Suppressor macrophage treated with lipopolysaccharide for 1 hour (primary cell): ENCODE data around the gene NEDD4L.

ENCODE experiments used
- DNase-seq, 3 donors: peaks; one replicate each; pipeline ENCODE4 v3.0.0-alpha.2; 2020 to 2022

The NEDD4L gene

DNA sequence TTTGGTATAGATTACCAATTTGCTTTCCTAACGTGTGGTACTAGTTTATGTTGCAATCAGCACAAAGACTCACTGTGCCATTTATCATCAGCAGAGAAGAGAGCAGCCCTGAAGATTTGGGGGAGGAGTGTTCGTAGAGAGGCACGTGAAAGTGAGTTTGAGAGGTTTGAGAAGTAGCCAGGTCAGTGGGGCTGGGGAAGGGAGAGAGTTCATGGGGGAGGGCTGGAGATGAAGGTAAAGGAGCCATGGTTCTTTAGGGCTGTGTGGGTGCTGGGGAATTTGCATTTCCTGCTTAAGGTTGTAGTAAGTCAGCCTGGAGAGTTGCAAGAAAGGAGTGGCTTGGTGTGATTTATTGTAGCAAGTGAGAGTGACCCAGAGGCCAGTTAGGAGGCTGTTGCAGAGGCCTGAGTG is 172.1 kb downstream of the NEDD4L start:
- DNase-seq: peak in 1 of 3 donors; percentile 20

DNA sequence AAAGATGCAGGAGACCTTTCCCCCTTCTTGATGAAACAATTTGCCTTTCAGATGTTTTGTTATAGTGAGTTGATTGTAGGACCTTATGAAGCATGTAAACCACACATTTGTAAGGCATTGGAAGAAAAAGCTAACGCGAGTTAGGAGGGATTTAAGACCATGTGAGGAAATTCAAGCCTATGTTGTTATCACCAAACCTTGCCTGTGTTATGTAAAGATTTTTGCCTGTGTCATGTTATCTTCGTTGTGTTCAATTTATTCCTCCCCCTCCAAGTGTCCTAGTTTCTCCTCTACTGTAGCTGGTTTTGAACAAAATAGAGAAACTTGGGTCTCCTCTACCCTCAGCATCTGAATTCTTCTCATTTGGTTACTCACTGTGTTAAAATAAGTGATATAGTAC is 173.0 kb downstream of the NEDD4L start:
- DNase-seq: no peak

DNA sequence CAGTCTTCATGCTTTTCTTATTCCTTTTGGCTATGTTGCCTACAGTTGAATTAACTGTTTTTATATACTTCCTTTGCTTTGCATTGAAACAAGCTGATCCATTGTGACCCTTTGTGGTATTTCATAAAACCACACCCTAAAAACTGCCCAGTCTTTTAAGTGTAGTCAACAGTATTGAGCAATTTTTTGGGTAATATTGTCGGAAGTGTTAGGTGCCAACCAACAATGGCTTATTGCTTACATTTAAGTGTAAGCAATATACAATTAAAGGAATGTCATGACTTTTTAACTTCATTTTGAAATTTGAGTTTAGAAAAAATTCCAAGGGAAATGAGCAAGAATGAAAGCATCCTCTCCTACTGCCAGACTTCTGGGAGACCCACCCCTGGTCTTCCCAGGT is 174.1 kb downstream of the NEDD4L start:
- peak in 2 of 3 donors; percentile 60 to 68 for DNase-seq

DNA sequence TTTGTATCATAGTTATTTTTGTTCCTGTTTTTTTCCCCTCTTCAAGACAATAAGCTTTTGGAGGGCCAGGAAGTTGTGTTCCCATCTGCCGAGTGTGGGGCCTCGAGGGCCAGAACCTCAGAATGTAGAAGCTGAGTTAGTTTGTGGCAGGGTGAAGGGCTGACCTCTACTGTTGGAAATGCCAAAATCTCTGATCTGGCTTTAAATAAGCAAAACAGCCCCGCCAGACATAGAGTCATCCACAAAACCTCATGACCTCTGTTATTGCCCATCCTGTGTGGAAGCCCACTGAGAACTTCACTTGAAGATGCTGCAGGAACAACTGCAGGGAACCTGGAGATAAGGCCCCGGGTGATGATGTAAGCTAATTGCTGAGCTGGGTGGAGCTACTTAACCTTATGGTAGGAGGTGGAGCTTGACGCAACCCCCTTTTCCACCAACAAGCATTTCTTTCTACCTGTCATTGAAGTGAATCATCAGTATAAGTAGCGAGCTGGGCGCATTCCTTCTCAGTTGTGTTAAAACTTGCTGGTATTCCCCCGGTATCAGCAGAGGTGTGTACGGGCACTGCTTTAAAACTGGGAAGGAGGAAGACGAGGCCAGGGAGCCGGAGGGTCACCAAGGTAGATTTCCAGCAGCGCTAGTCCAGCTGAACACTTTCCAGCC is 177.2 kb downstream of the NEDD4L start:
- DNase-seq: no peak

DNA sequence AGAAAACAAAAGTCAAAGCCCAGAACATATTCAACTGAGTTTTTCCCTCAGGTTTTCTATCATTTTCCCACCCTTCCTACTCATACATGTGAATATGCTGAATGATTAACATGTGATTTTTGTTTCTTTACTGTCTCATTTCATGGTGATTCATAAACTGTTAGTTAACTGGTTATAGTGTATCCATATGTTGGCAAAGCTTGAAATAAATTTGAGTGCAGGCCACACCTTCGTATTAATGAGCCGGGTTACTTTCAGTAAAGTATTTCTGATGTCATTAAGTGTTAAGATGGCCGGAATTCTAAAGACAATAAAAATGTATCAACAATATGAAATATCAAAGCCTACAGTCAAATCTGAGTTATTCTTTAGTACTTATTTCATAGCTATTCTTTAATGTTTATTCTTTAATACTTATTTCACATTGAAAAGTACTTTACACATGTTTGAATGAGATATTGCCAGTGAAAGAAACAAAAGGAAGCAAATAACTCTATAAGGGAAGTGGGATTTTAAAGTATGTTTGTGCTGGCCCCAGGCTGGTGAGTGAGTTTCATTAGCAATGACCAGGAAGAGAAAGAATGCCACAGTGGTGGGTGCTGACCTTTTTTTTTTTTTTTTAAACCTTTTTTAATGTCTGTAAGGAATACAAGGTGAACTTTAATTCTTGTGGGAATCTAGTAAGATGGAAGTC is 178.6 kb downstream of the NEDD4L start:
- peak; percentile 36 to 79 (median 72) for DNase-seq

DNA sequence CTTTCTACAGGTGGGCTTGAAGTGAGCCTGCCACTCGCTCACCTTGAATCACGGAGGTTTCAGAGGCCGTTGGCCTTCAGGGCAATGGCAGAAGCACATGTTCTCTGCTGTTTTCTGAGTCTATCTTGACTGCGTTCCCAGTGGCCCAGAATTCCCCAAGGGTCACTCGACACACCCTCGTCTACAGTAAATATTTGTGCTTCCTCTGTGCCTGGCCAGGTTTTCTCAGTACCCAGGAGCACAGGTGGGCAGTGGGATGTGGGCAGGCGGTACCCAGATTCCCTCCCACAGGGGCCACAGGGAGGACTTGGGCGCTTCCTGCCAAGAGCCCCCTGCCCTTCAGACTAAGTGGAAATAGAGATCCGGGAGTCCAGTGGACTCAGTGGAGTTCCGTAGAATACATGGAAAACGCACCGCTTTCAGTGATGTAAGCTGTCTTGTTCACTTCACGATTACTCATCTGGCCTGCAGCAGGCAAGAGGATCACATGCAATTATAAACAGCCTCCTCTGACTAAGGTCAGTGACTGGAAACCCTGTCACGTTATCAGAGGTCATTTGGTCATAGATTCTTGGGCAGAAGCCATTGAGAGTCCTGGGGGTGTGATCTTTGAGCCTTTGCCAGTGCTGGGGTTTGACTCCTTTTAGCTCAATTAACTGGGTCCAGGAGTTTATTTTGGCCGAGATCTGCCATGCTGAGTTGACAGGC is 179.8 kb downstream of the NEDD4L start:
- DNase-seq: peak; percentile 83 to 95 (median 91)

DNA sequence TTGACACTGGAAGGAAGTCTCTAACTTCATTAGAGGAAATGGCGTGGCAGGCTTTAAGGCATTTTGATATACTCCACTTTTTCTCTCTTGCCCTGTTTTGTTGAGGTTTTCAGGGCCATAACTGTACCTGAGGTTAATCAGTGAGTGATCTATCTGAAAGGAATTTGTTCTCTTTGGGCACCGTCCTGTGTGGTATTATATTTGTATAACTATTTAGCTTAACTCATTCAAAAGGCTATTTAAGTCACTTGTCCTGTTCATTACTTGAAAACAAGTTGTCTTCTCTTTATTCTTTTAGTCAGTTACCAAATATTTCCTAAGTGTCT is 180.4 kb downstream of the NEDD4L start:
- DNase-seq: no peak

DNA sequence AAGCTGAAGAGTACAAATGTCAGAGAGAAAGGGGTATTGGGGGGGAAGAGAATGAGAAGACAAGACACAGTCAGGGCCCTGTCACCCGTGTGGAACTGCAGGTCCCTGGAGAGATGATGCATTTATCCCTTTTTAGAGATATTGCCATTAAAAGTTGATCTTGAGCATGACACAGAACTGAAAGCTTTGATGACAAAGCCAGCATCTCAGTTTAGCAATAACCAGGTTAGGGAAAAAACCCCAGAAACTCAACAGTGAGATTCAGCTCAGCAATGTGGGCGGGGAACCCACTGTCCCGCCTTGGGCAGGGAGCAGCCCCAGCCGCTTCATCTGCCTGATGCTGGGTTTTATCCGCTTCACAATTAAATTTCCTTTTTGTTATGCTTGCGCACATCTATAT is 181.1 kb downstream of the NEDD4L start:
- DNase-seq: peak; percentile 81 to 92 (median 85)

DNA sequence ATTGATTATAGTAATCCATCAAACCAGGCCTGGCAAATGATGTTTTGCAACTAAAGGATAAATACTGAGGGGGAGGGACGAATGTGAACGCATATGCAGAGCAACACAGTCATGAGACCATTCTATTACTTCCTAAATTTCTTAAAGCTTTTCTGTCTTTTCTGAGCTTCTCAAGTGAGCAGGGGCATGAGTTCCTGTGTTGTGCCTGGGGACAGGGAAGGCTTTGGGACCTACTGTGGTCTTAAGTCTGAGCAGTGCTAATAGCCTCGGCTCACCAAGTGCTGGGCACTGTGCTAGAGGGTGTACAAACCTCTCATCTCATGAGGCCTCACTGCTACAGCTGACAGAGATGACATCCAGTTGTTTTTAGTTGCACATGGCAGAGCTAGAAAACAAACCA is 182.4 kb downstream of the NEDD4L start:
- DNase-seq: peak; percentile 45 to 72 (median 67)

DNA sequence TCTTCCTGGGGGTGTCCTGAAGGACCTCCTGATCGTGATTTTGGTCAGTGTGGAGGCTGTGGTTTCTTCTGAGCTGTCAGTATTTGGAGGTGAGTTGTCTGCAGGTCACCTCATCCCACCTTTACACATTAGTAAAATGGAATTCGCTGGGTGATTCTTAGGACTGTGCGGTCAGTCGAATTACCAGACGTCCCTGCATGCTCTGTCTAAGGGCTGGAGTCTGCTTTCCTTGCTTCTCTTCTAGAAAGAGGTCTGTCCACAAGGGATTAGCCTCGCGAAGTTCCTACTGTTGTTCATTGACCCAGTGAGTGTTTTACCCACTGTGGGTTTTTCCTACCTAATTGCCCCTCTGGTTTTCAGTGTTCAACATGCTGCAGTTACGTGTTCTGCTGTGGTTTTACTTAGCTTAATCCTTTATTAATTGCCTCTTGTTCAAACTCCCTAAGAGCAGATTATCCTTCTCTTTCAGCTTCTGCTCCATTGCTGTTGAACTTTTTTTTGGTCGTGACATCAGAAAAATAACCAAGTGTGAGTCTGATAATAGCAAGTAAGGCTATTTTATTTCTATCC is 183.4 kb downstream of the NEDD4L start:
- DNase-seq: no peak

DNA sequence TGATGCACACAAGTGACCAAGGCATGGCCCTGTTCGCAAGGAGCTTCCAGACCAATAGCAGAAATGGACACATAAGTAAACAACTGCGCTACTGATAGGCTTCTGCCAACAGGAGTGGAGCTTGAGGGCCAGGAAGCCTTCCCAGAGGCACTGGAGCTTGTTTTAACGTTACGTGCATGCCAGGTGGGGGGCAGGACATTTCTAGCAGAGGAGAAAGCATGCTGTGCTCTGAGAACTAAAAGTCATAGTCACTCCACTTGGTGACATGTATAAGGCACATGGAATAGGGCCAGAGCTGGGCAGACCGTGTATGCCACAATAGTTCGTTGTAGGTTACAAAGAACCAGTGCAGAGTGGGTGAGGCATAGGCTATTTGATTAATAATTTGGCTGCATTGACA is 184.2 kb downstream of the NEDD4L start:
- no peak for DNase-seq

DNA sequence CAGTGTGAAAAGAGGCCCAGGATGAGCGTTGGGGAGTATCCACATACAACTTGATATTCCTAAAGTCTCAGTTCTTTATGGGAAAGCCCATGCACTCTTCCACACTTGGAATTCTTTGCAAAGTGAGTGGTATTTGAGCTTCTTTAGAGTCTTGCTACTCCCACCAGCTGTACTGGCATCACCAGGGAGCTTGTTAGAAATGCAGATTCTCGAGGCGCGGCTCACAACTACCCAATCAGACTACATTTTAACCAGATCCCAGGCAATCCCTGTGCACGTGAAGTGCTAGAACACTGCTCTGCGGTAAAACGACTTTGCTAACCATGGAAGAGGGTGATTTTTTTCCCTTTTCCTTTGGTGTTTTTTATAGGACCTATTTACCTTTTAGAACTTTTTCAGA is 184.7 kb downstream of the NEDD4L start:
- no peak for DNase-seq

DNA sequence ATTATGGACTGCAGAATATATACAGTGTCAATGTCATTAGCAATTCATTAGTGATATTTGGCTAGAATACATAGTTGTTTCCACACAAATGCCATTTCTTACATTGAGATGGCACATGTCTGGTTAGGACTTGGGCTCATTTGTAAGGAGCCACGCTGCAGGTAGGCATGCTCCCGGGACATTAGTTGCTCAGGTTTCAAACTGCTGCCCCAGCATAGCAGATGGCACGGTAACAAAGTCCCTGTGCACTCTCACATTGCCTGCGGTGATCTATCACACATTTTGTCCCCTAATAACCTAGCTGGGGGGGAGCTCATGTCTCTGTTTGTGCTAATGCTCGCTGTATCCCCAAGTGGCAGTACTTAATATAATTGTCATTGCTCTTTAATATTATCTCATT is 185.1 kb downstream of the NEDD4L start:
- DNase-seq: no peak

DNA sequence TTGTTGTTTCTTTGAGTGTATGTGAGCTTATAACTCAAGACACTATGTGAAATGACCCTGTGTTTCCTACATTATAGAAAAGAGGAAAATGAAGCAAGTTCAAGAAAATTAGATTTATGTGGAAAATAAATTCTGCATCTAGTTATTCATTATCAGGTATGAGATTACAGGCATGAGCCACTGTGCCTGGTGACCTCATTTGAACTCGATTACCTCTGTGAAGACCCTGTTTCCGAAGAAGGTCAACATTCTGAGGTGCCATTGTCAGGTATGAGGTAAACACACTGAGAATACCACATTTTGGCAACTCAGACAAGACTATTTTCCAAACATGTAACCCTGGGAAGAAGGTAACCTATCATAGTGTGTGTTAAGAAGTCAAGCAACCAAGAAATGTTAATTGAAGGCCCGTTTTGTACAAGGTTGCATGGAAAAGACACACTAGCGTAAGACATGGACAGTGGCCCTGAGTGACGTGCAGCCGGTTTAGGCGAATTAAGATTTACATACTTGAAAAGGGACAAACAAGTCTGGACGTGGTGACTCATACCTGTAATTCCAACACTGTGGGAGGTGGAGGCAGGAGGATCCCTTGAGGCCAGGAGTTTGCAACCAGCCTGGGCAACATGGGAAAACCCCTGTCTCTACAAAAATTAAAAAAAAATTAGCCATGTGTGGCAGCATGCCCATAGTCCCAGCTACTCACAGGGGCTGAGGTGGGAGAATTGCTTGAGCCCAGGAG is 186.6 kb downstream of the NEDD4L start:
- peak; percentile 74 to 79 (median 76) for DNase-seq

DNA sequence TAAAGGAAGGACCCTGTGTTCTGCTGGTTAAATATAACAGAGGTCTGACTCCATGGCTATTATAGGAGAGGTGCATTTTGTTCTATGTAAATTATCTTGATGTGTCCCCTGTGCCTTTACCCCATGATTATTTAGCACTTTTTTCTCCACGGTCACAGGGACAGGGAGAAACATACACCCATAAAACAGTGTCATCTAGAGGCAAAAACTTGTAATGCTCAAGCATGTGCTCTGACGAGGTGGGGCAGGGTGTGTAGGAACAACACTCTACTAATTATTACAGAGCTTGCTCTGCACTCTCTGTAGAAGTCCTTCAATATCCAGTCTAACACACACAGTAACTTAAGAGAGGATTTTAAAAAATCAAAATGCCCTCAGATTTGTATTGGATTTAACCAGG is 187.9 kb downstream of the NEDD4L start:
- peak in 2 of 3 donors; percentile 19 to 39 for DNase-seq

DNA sequence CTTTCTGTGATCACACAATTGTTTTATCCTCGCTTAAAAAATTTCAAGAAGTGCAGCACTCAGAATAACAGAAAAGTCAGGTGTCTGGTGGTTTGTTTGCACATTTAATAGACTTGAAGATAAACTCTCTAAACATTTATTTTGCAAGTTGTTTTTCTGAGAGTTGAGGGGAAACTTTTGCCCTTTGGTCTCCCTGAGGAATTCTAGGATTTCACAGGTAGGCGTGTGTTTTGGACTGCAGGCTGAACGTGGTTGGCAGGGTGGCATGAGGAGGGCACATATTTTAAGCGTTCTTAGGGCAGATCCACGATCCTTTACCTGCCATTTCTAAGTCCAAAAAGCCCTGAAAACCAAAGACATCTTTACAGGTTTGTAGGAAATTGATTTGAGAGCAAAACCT is 188.6 kb downstream of the NEDD4L start:
- DNase-seq: no peak

DNA sequence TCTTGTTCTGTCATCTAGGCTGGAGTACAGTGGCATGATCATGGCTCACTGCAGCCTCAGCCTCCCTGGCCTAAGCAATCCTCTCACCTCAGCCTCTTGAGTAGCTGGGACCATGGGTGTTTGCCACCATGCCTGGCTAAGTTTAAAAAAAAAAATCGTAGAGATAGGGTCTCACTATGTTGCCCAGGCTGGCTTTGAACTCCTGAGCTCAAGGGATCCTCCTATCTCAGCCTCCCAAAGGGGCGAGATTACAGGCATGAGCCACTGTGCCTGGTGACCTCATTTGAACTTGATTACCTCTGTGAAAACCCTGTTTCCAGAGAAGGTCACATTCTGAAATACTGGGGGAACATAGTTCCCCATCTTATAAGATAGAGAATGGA is 190.3 kb downstream of the NEDD4L start:
- DNase-seq: no peak

DNA sequence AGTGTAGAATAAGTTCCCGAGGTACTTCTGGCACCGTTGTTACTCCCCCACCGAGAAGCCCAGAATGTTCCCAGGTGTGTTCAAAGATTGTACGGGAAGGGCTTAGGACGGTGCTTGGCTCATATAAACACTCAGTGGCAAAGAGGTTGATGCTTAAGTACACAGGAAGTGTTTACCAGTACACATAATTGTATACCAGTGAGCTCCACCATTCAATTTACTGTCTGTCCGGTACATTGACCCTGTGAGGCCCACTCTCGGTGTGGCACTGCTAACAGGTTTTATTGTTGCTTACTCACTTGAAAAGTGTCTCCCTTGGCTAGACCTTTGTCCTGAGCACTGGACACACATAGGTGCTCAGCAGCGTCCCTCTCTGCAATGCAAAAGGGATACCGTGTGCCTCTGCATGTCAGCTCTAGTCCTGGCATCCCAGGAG is 191.0 kb downstream of the NEDD4L start:
- no peak for DNase-seq

DNA sequence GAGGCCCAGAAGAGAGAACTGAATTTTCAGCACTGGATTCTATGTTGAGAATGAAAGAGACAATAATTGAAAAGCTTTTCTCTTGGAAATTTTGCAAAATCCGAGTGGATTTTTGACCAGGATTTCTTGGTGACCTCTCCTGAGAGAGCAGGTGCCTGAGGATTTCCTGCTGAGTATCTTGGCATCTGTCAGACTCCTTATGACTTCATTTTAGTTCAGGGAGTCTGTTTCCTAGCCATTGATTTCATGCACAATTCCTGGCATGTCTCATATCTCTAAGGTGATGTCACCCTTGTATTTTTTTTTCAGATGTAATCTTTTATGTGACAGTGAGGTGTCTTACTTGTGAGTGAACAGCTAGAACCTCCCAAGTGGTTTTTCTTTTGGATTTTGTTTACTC is 195.9 kb downstream of the NEDD4L start:
- no peak for DNase-seq

DNA sequence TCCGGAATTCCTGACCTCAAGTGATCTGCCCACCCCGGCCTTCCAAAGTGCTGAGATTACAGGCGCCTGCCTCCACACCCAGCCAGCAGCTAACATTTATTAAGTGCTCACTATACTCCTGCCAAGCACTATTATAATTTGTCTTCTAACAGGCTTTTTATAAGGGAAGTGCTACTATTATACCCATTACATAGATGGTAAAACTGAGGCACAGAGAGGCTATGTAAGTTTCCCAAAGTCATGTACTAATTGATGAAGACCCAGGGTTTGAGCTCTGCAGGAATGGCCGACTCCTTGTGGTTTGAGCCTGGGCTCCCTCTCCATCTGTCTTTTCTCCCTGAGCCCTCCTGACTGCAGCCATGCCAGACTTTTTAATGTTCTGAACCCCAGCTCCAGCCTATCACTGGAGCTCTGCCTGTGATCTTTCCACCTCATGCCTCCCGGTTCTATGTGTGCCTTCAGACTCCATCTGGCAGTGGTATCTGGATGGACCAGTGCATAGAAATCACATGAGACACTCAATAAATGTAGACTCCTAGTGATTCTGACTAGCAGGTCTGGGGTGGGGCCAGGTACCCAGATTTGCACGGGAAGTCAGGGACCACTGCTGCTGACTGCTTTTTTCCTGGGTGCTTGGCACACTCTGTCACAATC is 197.1 kb downstream of the NEDD4L start:
- no peak for DNase-seq

DNA sequence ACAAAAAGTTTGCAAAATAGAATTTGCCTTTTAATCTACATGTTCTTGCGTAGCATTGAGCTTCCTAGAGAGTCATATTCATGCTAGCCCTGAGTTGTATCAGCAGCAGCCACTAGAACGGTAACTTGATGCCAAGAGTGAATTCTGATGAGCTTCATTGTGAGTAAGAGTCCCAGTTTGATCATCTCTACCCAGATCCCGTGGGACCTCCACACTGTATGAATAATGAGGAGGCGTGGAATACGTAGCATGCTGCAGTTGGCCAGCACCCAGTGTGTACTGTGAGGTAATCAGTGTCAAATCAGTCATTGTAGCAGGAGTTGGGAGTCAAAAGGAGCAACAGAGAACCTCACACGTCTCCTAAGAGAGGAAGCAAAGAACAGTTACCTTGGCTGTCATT is 197.9 kb downstream of the NEDD4L start:
- DNase-seq: peak in 2 of 3 donors; percentile 18 to 33

DNA sequence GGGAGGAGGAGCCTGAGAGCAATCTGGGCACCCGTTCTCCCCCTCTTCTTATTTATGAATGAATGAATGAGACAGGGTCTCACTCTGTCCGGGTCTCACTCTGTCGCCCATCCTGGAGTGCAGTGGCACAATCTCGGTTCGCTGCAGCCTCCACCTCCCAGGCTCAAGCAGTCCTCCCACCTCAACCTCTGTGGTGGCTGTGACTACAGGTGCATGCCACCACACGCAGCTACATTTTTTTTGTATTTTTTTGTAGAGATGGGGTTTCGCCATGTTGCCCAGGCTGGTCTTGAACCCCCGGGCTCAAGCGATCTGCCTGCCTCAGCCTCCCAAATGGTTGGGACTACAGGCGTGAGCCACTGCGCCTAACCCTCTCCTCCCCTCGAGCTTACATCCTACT is 198.4 kb downstream of the NEDD4L start:
- DNase-seq: no peak

DNA sequence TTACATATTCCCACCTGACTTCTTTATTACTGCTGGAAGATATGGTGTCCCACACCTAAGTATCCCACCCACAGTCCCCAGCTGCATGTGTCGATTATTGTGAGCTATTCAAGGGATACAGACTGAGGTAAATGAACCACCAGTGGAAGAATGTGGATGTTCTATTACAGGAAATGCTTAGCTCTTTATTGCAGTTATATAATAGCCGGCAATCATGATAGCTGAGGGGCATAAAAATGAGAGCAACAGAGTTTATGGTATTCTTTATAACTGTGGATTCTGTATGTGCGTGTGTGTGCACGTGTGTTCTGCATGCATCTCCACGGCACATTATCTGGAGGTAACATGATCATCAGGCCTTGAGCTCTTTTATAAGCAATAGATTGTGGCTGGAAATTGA is 198.9 kb downstream of the NEDD4L start:
- DNase-seq: no peak
